HFFc6 (cell line): ENCODE results near the gene EMID1. TPM values are rescaled to one million over a fixed set of nuclear protein-coding genes. Genes with fewer than 3 reads are reported as not detected.

ENCODE experiments used
- DNase-seq: peaks from one replicate; pipeline ENCODE4 v3.0.0-alpha.2; 2018
- H3K27ac Mint-ChIP-seq: 2 replicates; pipeline ENCODE4 v1.8.0; 2020; ENCODE audit warnings: mild to moderate bottlenecking, mixed read lengths
- H3K27me3 Mint-ChIP-seq: 2 replicates; pipeline ENCODE4 v1.8.0; 2021; ENCODE audit warnings: mild to moderate bottlenecking, moderate library complexity, mixed read lengths; ENCODE audit not compliant: insufficient read depth
- H3K36me3 Mint-ChIP-seq: 2 replicates; pipeline ENCODE4 v1.8.0; 2021; ENCODE audit warnings: low read depth, mixed read lengths
- H3K4me1 Mint-ChIP-seq: 2 replicates; pipeline ENCODE4 v1.8.0; 2020; ENCODE audit warnings: low read depth, mixed read lengths
- H3K4me3 Mint-ChIP-seq: 2 replicates; pipeline ENCODE4 v1.8.0; 2020; ENCODE audit warnings: mild to moderate bottlenecking, moderate library complexity, mixed read lengths
- H3K9me3 Mint-ChIP-seq: 2 replicates; pipeline ENCODE4 v1.8.0; 2020; ENCODE audit warnings: mild to moderate bottlenecking, mixed read lengths
- total RNA-seq, 6 experiments: library from RNA; stranded (reverse); fragmentation: NEBNext Ultra II Directional; extraction: Animal tissue kit (Norgen Biotek cat#: 25700); gene quantifications; 2 replicates in 1 of 6; 3 replicates in 5 of 6; pipeline ENCODE4 v1.2.3, GENCODE V29; 2021
- TF ChIP-seq, protein P1 (sequence below): fragments of 200-600 bp; sonication (generic); IDR thresholded peaks from 2 replicates; pipeline ENCODE4 v1.5.0; 2021; ENCODE audit warnings: antibody characterized with exemption, mild to moderate bottlenecking

EMID1 gene
- total RNA-seq, 6 experiments from 2014 or later, result not detected

DNA sequence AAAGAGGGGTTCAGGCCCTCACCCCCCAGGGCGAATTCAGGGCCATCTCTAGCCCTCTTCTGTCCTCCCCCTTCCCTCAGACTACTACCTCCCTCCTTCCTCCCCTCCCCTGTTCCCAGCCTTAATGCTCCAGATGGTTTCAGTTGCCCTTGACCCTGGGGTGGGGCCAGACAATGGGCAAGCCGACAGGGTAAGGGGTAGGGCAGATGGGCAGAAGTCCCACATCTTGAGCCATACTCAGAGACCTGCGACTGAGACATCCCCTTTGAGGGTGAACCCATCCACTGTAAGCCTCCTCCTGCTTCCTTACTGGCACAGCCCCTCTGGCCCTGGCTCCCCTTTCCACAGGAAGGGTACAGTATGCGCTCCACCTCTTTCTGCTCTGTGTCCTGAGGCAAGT lies 60.2 kb downstream of the EMID1 start:
- peaks cover 32% of the 10 kb centered on the region for H3K36me3 Mint-ChIP-seq
- H3K4me1 Mint-ChIP-seq, result peaks cover 32% of the 10 kb centered on the region
- H3K9me3 Mint-ChIP-seq, result no peaks in the 10 kb centered on the region
- H3K4me3 Mint-ChIP-seq, result peak overlapping the region; percentile 95
- DNase-seq, result no peak
- peak overlapping the region; percentile 99 for H3K27ac Mint-ChIP-seq
- TF ChIP-seq, protein P1, sequence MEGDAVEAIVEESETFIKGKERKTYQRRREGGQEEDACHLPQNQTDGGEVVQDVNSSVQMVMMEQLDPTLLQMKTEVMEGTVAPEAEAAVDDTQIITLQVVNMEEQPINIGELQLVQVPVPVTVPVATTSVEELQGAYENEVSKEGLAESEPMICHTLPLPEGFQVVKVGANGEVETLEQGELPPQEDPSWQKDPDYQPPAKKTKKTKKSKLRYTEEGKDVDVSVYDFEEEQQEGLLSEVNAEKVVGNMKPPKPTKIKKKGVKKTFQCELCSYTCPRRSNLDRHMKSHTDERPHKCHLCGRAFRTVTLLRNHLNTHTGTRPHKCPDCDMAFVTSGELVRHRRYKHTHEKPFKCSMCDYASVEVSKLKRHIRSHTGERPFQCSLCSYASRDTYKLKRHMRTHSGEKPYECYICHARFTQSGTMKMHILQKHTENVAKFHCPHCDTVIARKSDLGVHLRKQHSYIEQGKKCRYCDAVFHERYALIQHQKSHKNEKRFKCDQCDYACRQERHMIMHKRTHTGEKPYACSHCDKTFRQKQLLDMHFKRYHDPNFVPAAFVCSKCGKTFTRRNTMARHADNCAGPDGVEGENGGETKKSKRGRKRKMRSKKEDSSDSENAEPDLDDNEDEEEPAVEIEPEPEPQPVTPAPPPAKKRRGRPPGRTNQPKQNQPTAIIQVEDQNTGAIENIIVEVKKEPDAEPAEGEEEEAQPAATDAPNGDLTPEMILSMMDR, result no peak
- peaks cover 4% of the 10 kb centered on the region for H3K27me3 Mint-ChIP-seq

DNA sequence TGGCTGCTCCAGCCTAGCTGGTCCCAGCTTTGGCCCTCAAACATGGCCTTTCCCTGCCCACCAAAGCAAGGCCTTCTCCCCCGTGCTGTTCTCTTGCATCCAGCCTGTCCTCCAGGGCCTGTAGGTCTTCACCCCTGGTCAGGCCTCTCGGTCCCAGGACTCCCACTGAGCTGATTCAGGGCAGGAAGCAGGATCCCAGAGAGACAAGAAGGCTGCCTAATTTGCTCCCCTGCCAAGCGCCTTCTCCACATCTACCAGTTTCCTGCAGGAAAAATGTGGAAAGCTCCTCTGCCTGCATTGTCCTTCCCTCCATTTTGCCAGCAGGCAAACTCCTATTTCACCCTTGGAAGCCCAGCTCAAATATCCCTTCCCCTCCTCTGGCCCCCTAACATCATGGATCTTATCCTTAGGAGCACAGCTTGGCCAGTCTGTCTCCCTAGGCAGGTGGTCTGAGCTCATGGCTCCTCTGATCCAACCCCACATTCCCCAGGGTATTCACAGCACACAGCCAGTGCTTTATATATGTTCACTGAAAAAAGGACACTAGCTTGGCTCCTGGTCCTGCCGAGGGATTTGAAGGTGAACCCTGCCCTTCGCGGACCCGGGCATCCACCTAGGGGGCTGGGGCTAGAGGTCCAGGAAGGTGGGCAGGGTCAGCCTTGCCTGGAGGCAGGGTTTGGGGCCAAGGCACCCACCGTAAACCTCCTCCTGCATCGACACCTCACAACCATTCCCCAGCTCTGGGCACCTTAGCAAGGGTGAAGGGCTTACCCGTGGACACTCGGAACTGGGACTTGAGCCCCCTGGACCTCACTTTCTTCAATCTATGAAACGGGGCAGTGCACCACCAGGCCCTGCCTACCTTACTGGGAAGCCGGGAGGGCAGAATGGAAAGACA lies 61.1 kb downstream of the EMID1 start:
- peaks cover 4% of the 10 kb centered on the region for H3K27me3 Mint-ChIP-seq
- DNase-seq, result no peak
- H3K36me3 Mint-ChIP-seq, result peaks cover 37% of the 10 kb centered on the region
- H3K4me3 Mint-ChIP-seq, result peak overlapping the region; percentile 95
- no peaks in the 10 kb centered on the region for H3K9me3 Mint-ChIP-seq
- H3K27ac Mint-ChIP-seq, result peak overlapping the region; percentile 99
- peaks cover 40% of the 10 kb centered on the region for H3K4me1 Mint-ChIP-seq
- TF ChIP-seq, protein P1, result no peak

DNA sequence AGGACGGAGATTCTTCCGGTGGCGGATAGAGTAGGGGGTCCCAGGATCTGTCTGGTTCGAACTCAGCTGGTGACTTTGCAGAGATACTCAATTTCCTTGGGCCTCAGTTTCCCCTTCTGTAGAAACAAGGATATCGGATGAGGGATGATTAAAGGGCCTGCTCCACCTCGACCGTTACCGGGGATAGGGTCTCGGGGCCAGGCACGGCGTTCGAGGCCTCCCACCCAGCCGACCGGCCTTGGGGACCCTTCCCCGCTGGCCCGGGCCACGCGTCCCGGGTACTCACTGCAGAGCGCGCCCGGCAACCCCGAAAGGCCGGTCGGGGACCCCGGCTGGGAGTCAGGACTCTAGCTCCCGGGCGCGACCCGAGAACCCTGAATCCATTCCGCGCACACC lies 61.8 kb downstream of the EMID1 start:
- Mint-ChIP-seq H3K36me3 (peaks cover 43% of the 10 kb centered on the region), H3K27ac (peak overlapping the region; percentile 99), H3K4me3 (peak overlapping the region; percentile 95), H3K27me3 (peaks cover 4% of the 10 kb centered on the region), H3K9me3 (no peaks in the 10 kb centered on the region), H3K4me1 (peaks cover 47% of the 10 kb centered on the region)
- TF ChIP-seq, protein P1, result no peak; the same call in 1 of the 2 replicates
- no peak for DNase-seq

DNA sequence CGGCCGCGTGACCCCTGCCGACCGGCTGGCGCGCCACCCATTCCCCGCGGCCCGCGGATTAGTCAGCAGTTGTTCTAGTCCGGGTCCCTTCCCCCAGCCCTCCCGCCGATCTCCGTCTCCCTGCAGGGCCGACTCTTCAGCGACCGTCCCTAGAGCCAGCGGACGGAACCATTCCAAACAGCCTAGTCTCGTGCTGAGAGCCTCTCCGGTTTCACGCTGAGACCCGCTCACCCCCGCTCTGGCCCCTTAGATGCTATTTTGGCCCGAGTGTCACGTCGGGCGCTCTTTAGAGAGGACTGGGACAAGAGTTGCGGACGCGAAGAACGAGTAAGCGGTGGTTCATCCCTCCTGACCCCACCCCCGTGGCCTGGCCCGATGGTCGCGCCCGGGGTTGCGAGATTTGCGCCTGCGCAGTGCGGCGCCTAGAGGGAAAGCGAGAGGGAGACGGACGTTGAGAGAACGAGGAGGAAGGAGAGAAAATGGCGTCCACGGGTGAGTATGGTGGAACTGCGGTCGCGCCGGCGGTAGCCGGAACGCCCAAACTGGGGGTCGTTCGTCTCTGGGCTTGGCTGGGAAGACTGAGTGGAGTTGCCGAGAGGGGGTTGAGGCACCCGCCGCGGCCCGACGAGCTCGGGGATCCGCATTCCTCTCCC lies 62.3 kb downstream of the EMID1 start, which contains the start of the genes EWSR1 and RHBDD3:
EWSR1 (plus strand) TSS at position 411 of the 653 bp plus-strand sequence; CDS start at position 480, 69 bp downstream.
RHBDD3 (minus strand) TSS at position 124 of the 653 bp plus-strand sequence. CDS start 2,355 bp downstream, outside the sequence.
- Mint-ChIP-seq H3K4me1 (peaks cover 52% of the 10 kb centered on the region), H3K9me3 (no peaks in the 10 kb centered on the region), H3K4me3 (peak within 1 kb of the TSS; percentile 95), H3K27me3 (peaks cover 4% of the 10 kb centered on the region), H3K36me3 (peaks cover 49% of the 10 kb centered on the region), H3K27ac (peak within 1 kb of the TSS; percentile 99)
- peak; percentile 97 for DNase-seq
- TF ChIP-seq, protein P1, result peak; percentile 37; the same call in 1 of the 2 replicates

DNA sequence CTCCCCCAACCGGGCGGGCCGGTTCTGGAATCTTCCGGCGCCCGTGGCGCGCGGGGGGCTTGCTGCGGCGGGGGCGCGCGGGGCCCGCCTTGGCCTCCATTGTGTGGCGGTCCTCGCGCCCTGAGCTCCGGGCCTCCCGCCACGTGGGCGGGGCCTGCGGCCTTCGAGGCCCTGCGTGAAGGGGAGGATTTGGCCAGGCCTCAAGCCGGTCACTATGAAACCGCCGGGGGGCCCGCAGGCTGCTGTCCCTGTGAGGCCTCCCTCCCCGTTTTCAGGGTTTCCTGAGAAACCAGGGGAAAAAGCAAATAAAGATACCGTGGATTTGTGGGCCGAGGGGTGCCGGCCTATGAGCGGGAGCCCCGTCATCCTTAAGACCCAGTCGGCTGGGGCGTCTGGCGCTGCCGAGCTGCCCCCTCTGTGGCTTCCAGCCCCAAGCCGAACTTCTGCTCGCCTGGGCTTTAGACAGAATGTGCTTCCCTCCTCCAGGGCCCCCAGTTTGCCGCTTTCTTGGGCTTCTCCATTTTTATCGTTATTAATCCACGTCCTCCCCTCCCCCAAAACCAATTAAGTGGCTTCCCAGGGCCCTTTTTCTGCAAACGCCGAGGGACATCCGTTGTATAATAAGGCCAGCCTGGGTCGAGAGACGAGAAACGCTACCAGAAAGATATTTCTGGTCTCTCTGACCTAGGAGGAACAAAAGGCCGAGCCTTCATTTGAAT lies 63.0 kb downstream of the EMID1 start:
- DNase-seq, result peak; percentile 56
- Mint-ChIP-seq H3K36me3 (peaks cover 56% of the 10 kb centered on the region), H3K9me3 (no peaks in the 10 kb centered on the region)

More for the DNA sequence above, 63.0 kb downstream of the EMID1 start:
- Mint-ChIP-seq H3K4me1 (peaks cover 59% of the 10 kb centered on the region), H3K4me3 (peak overlapping the region; percentile 95), H3K27ac (peak overlapping the region; percentile 99), H3K27me3 (peaks cover 4% of the 10 kb centered on the region)
- TF ChIP-seq, protein P1, result no peak
